GM19043 (cell line): ENCODE results near the gene PPP4R1.

ENCODE experiments used
- ATAC-seq: cut with Tn5 transposase; IDR thresholded peaks from one replicate; pipeline ENCODE4 v1.9.1; 2021; ENCODE audit warnings: low read depth; ENCODE audit not compliant: unreplicated experiment

The PPP4R1 gene

GRCh38 chr18:9519399-9519798 lies 95.0 kb downstream of the PPP4R1 start:
- ATAC-seq = no peak

- ATAC-seq = no peak
Measured at GRCh38 chr18:9517869-9518268, 96.5 kb downstream of the PPP4R1 start.

GRCh38 chr18:9516437-9517064 lies 97.8 kb downstream of the PPP4R1 start:
- no peak for ATAC-seq

GRCh38 chr18:9513971-9514512 lies 100.3 kb downstream of the PPP4R1 start:
- ATAC-seq = no peak

- no peak for ATAC-seq
Measured at GRCh38 chr18:9508446-9509025, 105.8 kb downstream of the PPP4R1 start.

GRCh38 chr18:9507565-9508088 lies 106.7 kb downstream of the PPP4R1 start:
- no peak for ATAC-seq

GRCh38 chr18:9506046-9506792 lies 108.1 kb downstream of the PPP4R1 start:
- no peak for ATAC-seq
